Gastroesophageal sphincter (tissue), 3 donors: ENCODE results near the gene ZFYVE9.

Experiments
- POLR2A ChIP-seq, 2 donors: fragments of 450-650 bp; IDR thresholded peaks; one replicate each; pipeline ENCODE4 v1.6.1; 2017; ENCODE audit warnings: antibody characterized with exemption in 2 of 2, mild to moderate bottlenecking in 2 of 2, moderate library complexity in 1 of 2
- TF ChIP-seq, protein P1 (sequence below), 4 experiments: fragments of 200-600 bp in 2 of 4; fragments of 450-650 bp in 2 of 4; sonication (generic) in 1 of 4; IDR thresholded peaks; one replicate each; pipeline ENCODE4 v1.5.1; 2017 to 2019; ENCODE audit warnings: antibody characterized with exemption in 4 of 4, mild to moderate bottlenecking in 2 of 4, moderate library complexity in 2 of 4

GRCh38 chr1:52119301-52120079 lies 22.4 kb upstream of the ZFYVE9 start:
- TF ChIP-seq, protein P1, sequence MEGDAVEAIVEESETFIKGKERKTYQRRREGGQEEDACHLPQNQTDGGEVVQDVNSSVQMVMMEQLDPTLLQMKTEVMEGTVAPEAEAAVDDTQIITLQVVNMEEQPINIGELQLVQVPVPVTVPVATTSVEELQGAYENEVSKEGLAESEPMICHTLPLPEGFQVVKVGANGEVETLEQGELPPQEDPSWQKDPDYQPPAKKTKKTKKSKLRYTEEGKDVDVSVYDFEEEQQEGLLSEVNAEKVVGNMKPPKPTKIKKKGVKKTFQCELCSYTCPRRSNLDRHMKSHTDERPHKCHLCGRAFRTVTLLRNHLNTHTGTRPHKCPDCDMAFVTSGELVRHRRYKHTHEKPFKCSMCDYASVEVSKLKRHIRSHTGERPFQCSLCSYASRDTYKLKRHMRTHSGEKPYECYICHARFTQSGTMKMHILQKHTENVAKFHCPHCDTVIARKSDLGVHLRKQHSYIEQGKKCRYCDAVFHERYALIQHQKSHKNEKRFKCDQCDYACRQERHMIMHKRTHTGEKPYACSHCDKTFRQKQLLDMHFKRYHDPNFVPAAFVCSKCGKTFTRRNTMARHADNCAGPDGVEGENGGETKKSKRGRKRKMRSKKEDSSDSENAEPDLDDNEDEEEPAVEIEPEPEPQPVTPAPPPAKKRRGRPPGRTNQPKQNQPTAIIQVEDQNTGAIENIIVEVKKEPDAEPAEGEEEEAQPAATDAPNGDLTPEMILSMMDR (IDR thresholded peaks at IDR 0.05): no peak
- TF ChIP-seq POLR2A (IDR thresholded peaks at IDR 0.05): no peak
